Psoas muscle (tissue), 8 donors: ENCODE measurements around the gene MYO1G. TPM values are rescaled to one million over a fixed set of nuclear protein-coding genes. Genes with fewer than 3 reads are reported as not detected.

Experiments
- ATAC-seq, 4 donors: fragments of 200-7000 bp; cut with Tn5 transposase; one replicate each; pipeline ENCODE4 v1.9.1; 2020; ENCODE audit warnings: moderate library complexity in 3 of 4, mild to moderate bottlenecking in 2 of 4
- DNase-seq, 2 donors: peaks; one replicate each; pipeline ENCODE4 v3.0.0-alpha.2; 2020
- H3K27ac ChIP-seq: fragments of 200-600 bp; one replicate; pipeline ENCODE4 v1.8.0; 2022
- H3K27me3 ChIP-seq, 3 donors: fragments of 200-600 bp in 1 of 3; one replicate each; pipeline versions ENCODE4 v1.6.1 to v1.8.0; 2013 to 2022; ENCODE audit warnings: low read length in 2 of 3, mild to moderate bottlenecking in 2 of 3, moderate library complexity in 1 of 3; ENCODE audit not compliant: insufficient read depth in 3 of 3
- H3K36me3 ChIP-seq, 2 donors: fragments of 200-600 bp in 1 of 2; one replicate each; pipeline versions ENCODE4 v1.6.1 to v1.8.0; 2013 to 2022; ENCODE audit warnings: low read depth in 1 of 2, mild to moderate bottlenecking in 1 of 2, moderate library complexity in 1 of 2; ENCODE audit not compliant: insufficient read depth in 1 of 2
- H3K4me1 ChIP-seq: fragments of 200-600 bp; one replicate; pipeline ENCODE4 v1.8.0; 2022
- H3K4me3 ChIP-seq: fragments of 200-600 bp; one replicate; pipeline ENCODE4 v1.8.0; 2022; ENCODE audit warnings: mild to moderate bottlenecking
- H3K9me3 ChIP-seq: fragments of 200-600 bp; one replicate; pipeline ENCODE4 v1.8.0; 2022
- WGBS, 3 donors: extraction: QIAGEN DNeasy Blood & Tissue Kit; methylation state at CpG; one replicate each; pipeline versions ENCODE4 v1.1.6 to v1.1.7; 2013; 5-methylcytosine and 5-hydroxymethylcytosine counted together
- intact Hi-C, 2 donors: fragments of 100-400 bp; cut with DNase I; formaldehyde crosslinking; loops; one replicate each; pipeline versions ENCODE4 v1.11.0 to v1.14.2; 2022
- polyA plus RNA-seq, 3 donors: library from polyadenylated mRNA; stranded (reverse); fragments of 200-250 nt; gene quantifications; one replicate each; pipeline ENCODE4 v1.2.3, GENCODE V29; 2013
- total RNA-seq, 4 donors: library from RNA; stranded (reverse); fragmentation: NEBNext Ultra II Directional in 2 of 4; extraction: Animal tissue kit (Norgen Biotek cat#: 25700) in 2 of 4; gene quantifications; one replicate each; pipeline versions ENCODE4 v1.2.1 to v1.2.4, GENCODE V29; 2021 to 2023
- TF ChIP-seq, protein P1 (sequence below): fragments of 200-600 bp; IDR thresholded peaks from one replicate; pipeline ENCODE4 v1.8.0; 2022; ENCODE audit warnings: antibody characterized with exemption
- donor health status: healthy with polysubstance abuse.
- donor health status: DM: no; HTN: no; CAD: no; lungs with moderate emphysema.
- donor health status: Bipolar disorder and iron deficiency.
- donor health status: healthy.
- donor health status: DM: yes; HTN: yes; CAD: no.
- donor health status: DM: no; HTN: no; CAD: no.
- donor health status: DM: no; HTN: no; CAD: no.
- donor health status: DM: yes; HTN: yes; CAD: no.

The MYO1G gene
- total and polyA plus RNA-seq, 7 donors = 0.11 to 1.9 (median 0.41) TPM

GRCh38 chr7:45007106-45007505 is 28.3 kb upstream of the MYO1G start:
- 87 to 89% (median 89%) methylated on average over 7 of the region's 7 CpGs for WGBS, 3 donors
- peaks cover 0 to 4% of the 10 kb centered on the region in 2 donors for H3K36me3 ChIP-seq
- H3K27ac ChIP-seq = no peak overlapping the region
- DNase-seq (no peak), ATAC-seq (no peak)
- no peaks in the 10 kb centered on the region for H3K9me3 ChIP-seq
- no peak overlapping the region for H3K4me3 ChIP-seq
- TF ChIP-seq, protein P1, sequence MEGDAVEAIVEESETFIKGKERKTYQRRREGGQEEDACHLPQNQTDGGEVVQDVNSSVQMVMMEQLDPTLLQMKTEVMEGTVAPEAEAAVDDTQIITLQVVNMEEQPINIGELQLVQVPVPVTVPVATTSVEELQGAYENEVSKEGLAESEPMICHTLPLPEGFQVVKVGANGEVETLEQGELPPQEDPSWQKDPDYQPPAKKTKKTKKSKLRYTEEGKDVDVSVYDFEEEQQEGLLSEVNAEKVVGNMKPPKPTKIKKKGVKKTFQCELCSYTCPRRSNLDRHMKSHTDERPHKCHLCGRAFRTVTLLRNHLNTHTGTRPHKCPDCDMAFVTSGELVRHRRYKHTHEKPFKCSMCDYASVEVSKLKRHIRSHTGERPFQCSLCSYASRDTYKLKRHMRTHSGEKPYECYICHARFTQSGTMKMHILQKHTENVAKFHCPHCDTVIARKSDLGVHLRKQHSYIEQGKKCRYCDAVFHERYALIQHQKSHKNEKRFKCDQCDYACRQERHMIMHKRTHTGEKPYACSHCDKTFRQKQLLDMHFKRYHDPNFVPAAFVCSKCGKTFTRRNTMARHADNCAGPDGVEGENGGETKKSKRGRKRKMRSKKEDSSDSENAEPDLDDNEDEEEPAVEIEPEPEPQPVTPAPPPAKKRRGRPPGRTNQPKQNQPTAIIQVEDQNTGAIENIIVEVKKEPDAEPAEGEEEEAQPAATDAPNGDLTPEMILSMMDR = no peak
- H3K4me1 ChIP-seq = peaks cover 17% of the 10 kb centered on the region
- intact Hi-C loops = loop anchor here in 1 of 2 donors (5.0 kb wide), 1 partner anchor 85 kb away; no protein-coding TSS in a partner anchor
- no peaks in the 10 kb centered on the region for H3K27me3 ChIP-seq

DNA sequence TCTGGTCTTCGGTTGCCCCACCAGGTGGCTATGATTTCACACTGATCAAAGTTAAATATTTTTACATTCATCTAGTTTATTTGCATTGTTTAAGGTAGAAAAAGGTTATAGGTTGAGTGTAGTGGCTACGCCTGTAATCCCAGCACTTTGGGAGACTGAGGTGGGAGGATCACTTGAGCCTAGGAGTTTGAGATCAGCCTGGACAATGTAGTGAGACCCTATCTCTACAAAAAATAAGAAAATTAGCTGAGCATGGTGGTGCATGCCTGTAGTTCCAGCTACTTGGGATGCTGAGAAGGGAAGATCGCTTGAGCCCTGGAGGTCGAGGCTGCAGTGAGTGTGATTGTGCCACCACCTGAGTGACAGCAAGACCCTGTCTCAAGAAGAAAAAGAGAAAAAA is 25.0 kb upstream of the MYO1G start:
- H3K36me3 ChIP-seq = no peaks in the 10 kb centered on the region
- no peak for ATAC-seq
- TF ChIP-seq, protein P1 = no peak
- H3K27me3 ChIP-seq = no peaks in the 10 kb centered on the region
- intact Hi-C loops = loop anchor here (5.0 kb wide), 1 partner anchor 109 kb away; the partner anchor contains the start of gene TBRG4 (in 2 of the 2)
- H3K9me3 ChIP-seq = no peaks in the 10 kb centered on the region
- H3K4me1 ChIP-seq = peaks cover 24% of the 10 kb centered on the region
- H3K4me3 ChIP-seq = no peak overlapping the region
- 93 to 97% (median 95%) methylated on average over 4 of the region's 4 CpGs for WGBS, 3 donors
- no peak overlapping the region for H3K27ac ChIP-seq
- DNase-seq = no peak

DNA sequence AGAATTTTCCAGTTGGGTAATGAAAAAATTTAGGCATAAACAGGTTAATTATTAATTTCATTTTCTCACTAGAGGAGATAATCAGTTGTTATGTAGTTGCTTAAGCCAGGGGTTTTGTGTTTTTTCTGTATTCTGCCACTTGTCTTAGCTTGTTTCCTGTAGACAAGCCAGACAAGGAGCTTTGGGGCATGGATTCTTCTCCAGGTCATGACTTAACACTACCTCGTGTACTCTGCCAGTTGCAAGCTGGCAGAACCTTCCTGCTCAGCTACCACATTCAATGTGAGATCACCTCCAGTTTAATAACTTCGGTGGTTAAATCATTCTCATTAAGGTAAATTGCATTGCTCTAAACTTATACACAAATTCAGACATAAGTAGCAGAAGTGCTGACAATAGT is 23.0 kb upstream of the MYO1G start:
- Histone ChIP-seq H3K4me1 (peaks cover 24% of the 10 kb centered on the region), H3K9me3 (no peaks in the 10 kb centered on the region), H3K36me3 (no peaks in the 10 kb centered on the region), H3K27ac (peak overlapping the region; percentile 91), H3K27me3 (no peaks in the 10 kb centered on the region), H3K4me3 (peak overlapping the region; percentile 75)
- intact Hi-C loops = loop anchor here (5.0 kb wide), 1 partner anchor 110 kb away; the partner anchor contains the start of gene TBRG4 (in 2 of the 2)
- TF ChIP-seq, protein P1 = no peak
- WGBS, 3 donors = 15 to 28% (median 24%) methylated on average over 2 of the region's 2 CpGs
- no peak for ATAC-seq
- DNase-seq = no peak

GRCh38 chr7:45001138-45001694 is 22.4 kb upstream of the MYO1G start:
- Histone ChIP-seq H3K27me3 (no peaks in the 10 kb centered on the region), H3K9me3 (no peaks in the 10 kb centered on the region), H3K4me3 (peak overlapping the region; percentile 75), H3K27ac (peak overlapping the region; percentile 91), H3K36me3 (no peaks in the 10 kb centered on the region), H3K4me1 (peaks cover 23% of the 10 kb centered on the region)
- ATAC-seq = no peak
- TF ChIP-seq, protein P1 = no peak
- WGBS, 3 donors = 16 to 26% (median 22%) methylated on average over 10 of the region's 10 CpGs
- DNase-seq = no peak
- intact Hi-C loops = loop anchor here (5.0 kb wide), 1 partner anchor 111 kb away; the partner anchor contains the start of gene TBRG4 (in 2 of the 2)
